Heart right ventricle (tissue), 16 donors: ENCODE data around the gene SRI. TPM values are rescaled to one million over a fixed set of nuclear protein-coding genes. Genes with fewer than 3 reads are reported as not detected.

ENCODE experiments used
- ATAC-seq, 8 donors: fragments of 200-7000 bp; cut with Tn5 transposase; one replicate each; pipeline ENCODE4 v1.9.1; 2020; ENCODE audit warnings: mild to moderate bottlenecking in 8 of 8, moderate library complexity in 8 of 8, moderate number of reproducible peaks in 1 of 8
- DNase-seq, 2 donors: peaks; one replicate each; pipeline ENCODE4 v3.0.0-alpha.2; 2020
- H3K27ac ChIP-seq, 10 donors: fragments of 200-600 bp; sonication (generic) in 2 of 10; one replicate each; pipeline versions ENCODE4 v1.5.0 to v1.8.0; 2020 to 2022; ENCODE audit warnings: mild to moderate bottlenecking in 3 of 10
- H3K27me3 ChIP-seq, 7 donors: fragments of 200-600 bp; one replicate each; pipeline ENCODE4 v1.8.0; 2021 to 2022; ENCODE audit warnings: mild to moderate bottlenecking in 2 of 7
- H3K36me3 ChIP-seq, 9 donors: fragments of 200-600 bp; sonication (generic) in 1 of 9; one replicate each; pipeline versions ENCODE4 v1.5.0 to v1.8.0; 2020 to 2022; ENCODE audit warnings: mild to moderate bottlenecking in 2 of 9
- H3K4me1 ChIP-seq, 9 donors: fragments of 200-600 bp; sonication (generic) in 1 of 9; one replicate each; pipeline versions ENCODE4 v1.5.0 to v1.8.0; 2020 to 2022; ENCODE audit warnings: mild to moderate bottlenecking in 4 of 9
- H3K4me3 ChIP-seq, 10 donors: fragments of 200-600 bp; sonication (generic) in 2 of 10; one replicate each; pipeline versions ENCODE4 v1.5.0 to v1.8.0; 2020 to 2022; ENCODE audit warnings: mild to moderate bottlenecking in 7 of 10, moderate library complexity in 2 of 10
- H3K9me3 ChIP-seq, 11 donors: fragments of 200-600 bp in 10 of 11; sonication (generic) in 2 of 11; one replicate each; pipeline versions ENCODE4 v1.5.0 to v1.8.0; 2013 to 2022; ENCODE audit warnings: mild to moderate bottlenecking in 2 of 11, control low read depth in 1 of 11, moderate library complexity in 1 of 11
- CTCF ChIP-seq, 9 donors: fragments of 200-600 bp; sonication (generic) in 2 of 9; IDR thresholded peaks; one replicate each; pipeline versions ENCODE4 v1.5.0 to v1.8.0; 2021 to 2022; ENCODE audit warnings: antibody characterized with exemption in 9 of 9, mild to moderate bottlenecking in 5 of 9, moderate library complexity in 1 of 9
- WGBS, 2 donors: extraction: QIAGEN DNeasy Blood & Tissue Kit; methylation state at CpG; one replicate each; pipeline ENCODE4 v1.1.7; 2013; ENCODE audit warnings: inconsistent platforms in 1 of 2; 5-methylcytosine and 5-hydroxymethylcytosine counted together
- intact Hi-C, 10 donors: fragments of 100-400 bp; cut with DNase I; formaldehyde crosslinking; loops; one replicate each; pipeline versions ENCODE4 v1.11.1 to v1.14.2; 2022
- polyA plus RNA-seq, 2 donors: library from polyadenylated mRNA; stranded (reverse); fragments of 200-250 nt; gene quantifications; one replicate each; pipeline ENCODE4 v1.2.3, GENCODE V29; 2013
- total RNA-seq, 10 donors: library from RNA; stranded (reverse); fragmentation: NEBNext Ultra II Directional in 3 of 10; extraction: Animal tissue kit (Norgen Biotek cat#: 25700) in 3 of 10; gene quantifications; one replicate each; pipeline versions ENCODE4 v1.2.1 to v1.2.4, GENCODE V29; 2021 to 2023
- donor health status: Arrhythmogenic right ventricular cardiomyopathy.
- donor health status: ischemic (EF 13 %, LVEDD 7.1; RV severe dilation, severe dysfunction).
- donor health status: healthy with polysubstance abuse.
- donor health status: DM: no; HTN: yes; CAD: no.
- donor health status: DM: no; HTN: no; CAD: no.
- donor health status: ischemic (EF 25% LVEDD 6.9; RV normal size, moderate dysfunction).
- donor health status: ischemic (EF 25% LVEDD 5.7; RV mildly dilated, moderate dysfunction).
- donor health status: healthy.
- donor health status: DM: yes; HTN: yes; CAD: no.
- donor health status: Ischemic cardiomyopathy.
- donor health status: ischemic (EF 35%, LVEDD 5.7; RV mildly dilated, moderate dysfunction).
- donor health status: nonischemic (EF 11% LVEDD 7.7; RV severe dilation, severe dysfunction).
- donor health status: DM: yes; HTN: yes; CAD: no.
- donor health status: PGD.
- donor health status: ischemic (EF 29% LVEDD 5.4; RV normal size, mild dysfunction).
- donor health status: nonischemic (EF 23%, LVEDD 6.1; RV moderate dilation, normal function).

SRI gene
- total and polyA plus RNA-seq, 12 donors = 28.7 to 82.4 (median 69.9) TPM

- intact Hi-C loops = no loop called here
- ATAC-seq = no peak
- no peak for TF ChIP-seq CTCF (IDR thresholded peaks at IDR 0.05)
Observed at GRCh38 chr7:88216276-88216675, 3.6 kb downstream of the SRI start.

GRCh38 chr7:88215295-88215694 is 4.5 kb downstream of the SRI start:
- intact Hi-C loops = no loop called here
- H3K27ac ChIP-seq = no peak overlapping the region
- 76% methylated on average over 2 of the region's 2 CpGs for WGBS, 2 donors
- ATAC-seq (no peak), DNase-seq (no peak)
- H3K27me3 ChIP-seq = no peaks in the 10 kb centered on the region
- H3K4me1 ChIP-seq = peaks cover 0 to 20% (median 15%) of the 10 kb centered on the region in 9 donors
- no peaks in the 10 kb centered on the region for H3K9me3 ChIP-seq
- no peak for TF ChIP-seq CTCF (IDR thresholded peaks at IDR 0.05)
- no peak overlapping the region for H3K4me3 ChIP-seq
- H3K36me3 ChIP-seq = peaks cover 0 to 75% (median 24%) of the 10 kb centered on the region in 9 donors

More at GRCh38 chr7:88216276-88216675, 3.6 kb downstream of the SRI start:
- no peaks in the 10 kb centered on the region for H3K9me3 ChIP-seq
- peaks cover 0 to 27% (median 23%) of the 10 kb centered on the region in 9 donors for H3K4me1 ChIP-seq
- no peaks in the 10 kb centered on the region for H3K27me3 ChIP-seq
- no peak overlapping the region for H3K27ac ChIP-seq
- H3K4me3 ChIP-seq = no peak overlapping the region
- peaks cover 0 to 65% (median 21%) of the 10 kb centered on the region in 9 donors for H3K36me3 ChIP-seq
- no peak for DNase-seq

- intact Hi-C loops = no loop called here
Observed at GRCh38 chr7:88214456-88214855, 5.4 kb downstream of the SRI start.

GRCh38 chr7:88212918-88213317 is 6.9 kb downstream of the SRI start:
- Histone ChIP-seq H3K9me3 (no peaks in the 10 kb centered on the region), H3K27me3 (no peaks in the 10 kb centered on the region), H3K4me1 (peaks cover 0 to 10% (median 4%) of the 10 kb centered on the region in 9 donors), H3K4me3 (no peak overlapping the region), H3K27ac (no peak overlapping the region), H3K36me3 (peaks cover 0 to 99% (median 40%) of the 10 kb centered on the region in 9 donors)
- no peak for DNase-seq
- ATAC-seq = no peak
- intact Hi-C loops = no loop called here
- no peak for TF ChIP-seq CTCF (IDR thresholded peaks at IDR 0.05)
- WGBS, 2 donors = 100% methylated on average over 1 of the region's 1 CpG

More at GRCh38 chr7:88214456-88214855, 5.4 kb downstream of the SRI start:
- ATAC-seq = no peak
- no peak for DNase-seq
- no peaks in the 10 kb centered on the region for H3K27me3 ChIP-seq
- H3K9me3 ChIP-seq = no peaks in the 10 kb centered on the region
- peaks cover 0 to 20% (median 15%) of the 10 kb centered on the region in 9 donors for H3K4me1 ChIP-seq
- WGBS, 2 donors = 96 to 99% methylated on average over 2 of the region's 2 CpGs
- no peak overlapping the region for H3K4me3 ChIP-seq
- no peak for TF ChIP-seq CTCF (IDR thresholded peaks at IDR 0.05)
- no peak overlapping the region for H3K27ac ChIP-seq
- H3K36me3 ChIP-seq = peaks cover 0 to 84% (median 31%) of the 10 kb centered on the region in 9 donors
